Heart right ventricle (tissue), 16 donors: Measurements from ENCODE around the gene ZNF248. TPM values are rescaled to one million over a fixed set of nuclear protein-coding genes. Genes with fewer than 3 reads are reported as not detected.

ENCODE experiments used
- ATAC-seq, 8 donors: fragments of 200-7000 bp; cut with Tn5 transposase; one replicate each; pipeline ENCODE4 v1.9.1; 2020; ENCODE audit warnings: mild to moderate bottlenecking in 8 of 8, moderate library complexity in 8 of 8, moderate number of reproducible peaks in 1 of 8
- DNase-seq, 2 donors: peaks; one replicate each; pipeline ENCODE4 v3.0.0-alpha.2; 2020
- H3K27ac ChIP-seq, 10 donors: fragments of 200-600 bp; sonication (generic) in 2 of 10; one replicate each; pipeline versions ENCODE4 v1.5.0 to v1.8.0; 2020 to 2022; ENCODE audit warnings: mild to moderate bottlenecking in 3 of 10
- H3K27me3 ChIP-seq, 7 donors: fragments of 200-600 bp; one replicate each; pipeline ENCODE4 v1.8.0; 2021 to 2022; ENCODE audit warnings: mild to moderate bottlenecking in 2 of 7
- H3K36me3 ChIP-seq, 9 donors: fragments of 200-600 bp; sonication (generic) in 1 of 9; one replicate each; pipeline versions ENCODE4 v1.5.0 to v1.8.0; 2020 to 2022; ENCODE audit warnings: mild to moderate bottlenecking in 2 of 9
- H3K4me1 ChIP-seq, 9 donors: fragments of 200-600 bp; sonication (generic) in 1 of 9; one replicate each; pipeline versions ENCODE4 v1.5.0 to v1.8.0; 2020 to 2022; ENCODE audit warnings: mild to moderate bottlenecking in 4 of 9
- H3K4me3 ChIP-seq, 10 donors: fragments of 200-600 bp; sonication (generic) in 2 of 10; one replicate each; pipeline versions ENCODE4 v1.5.0 to v1.8.0; 2020 to 2022; ENCODE audit warnings: mild to moderate bottlenecking in 7 of 10, moderate library complexity in 2 of 10
- H3K9me3 ChIP-seq, 11 donors: fragments of 200-600 bp in 10 of 11; sonication (generic) in 2 of 11; one replicate each; pipeline versions ENCODE4 v1.5.0 to v1.8.0; 2013 to 2022; ENCODE audit warnings: mild to moderate bottlenecking in 2 of 11, control low read depth in 1 of 11, moderate library complexity in 1 of 11
- WGBS, 2 donors: extraction: QIAGEN DNeasy Blood & Tissue Kit; methylation state at CpG; one replicate each; pipeline ENCODE4 v1.1.7; 2013; ENCODE audit warnings: inconsistent platforms in 1 of 2; 5-methylcytosine and 5-hydroxymethylcytosine counted together
- intact Hi-C, 10 donors: fragments of 100-400 bp; cut with DNase I; formaldehyde crosslinking; loops; one replicate each; pipeline versions ENCODE4 v1.11.1 to v1.14.2; 2022
- polyA plus RNA-seq, 2 donors: library from polyadenylated mRNA; stranded (reverse); fragments of 200-250 nt; gene quantifications; one replicate each; pipeline ENCODE4 v1.2.3, GENCODE V29; 2013
- total RNA-seq, 10 donors: library from RNA; stranded (reverse); fragmentation: NEBNext Ultra II Directional in 3 of 10; extraction: Animal tissue kit (Norgen Biotek cat#: 25700) in 3 of 10; gene quantifications; one replicate each; pipeline versions ENCODE4 v1.2.1 to v1.2.4, GENCODE V29; 2021 to 2023
- TF ChIP-seq, protein P1 (sequence below), 9 donors: fragments of 200-600 bp; sonication (generic) in 2 of 9; IDR thresholded peaks; one replicate each; pipeline versions ENCODE4 v1.5.0 to v1.8.0; 2021 to 2022; ENCODE audit warnings: antibody characterized with exemption in 9 of 9, mild to moderate bottlenecking in 5 of 9, moderate library complexity in 1 of 9
- donor health status: Arrhythmogenic right ventricular cardiomyopathy.
- donor health status: ischemic (EF 13 %, LVEDD 7.1; RV severe dilation, severe dysfunction).
- donor health status: healthy with polysubstance abuse.
- donor health status: DM: no; HTN: yes; CAD: no.
- donor health status: DM: no; HTN: no; CAD: no.
- donor health status: ischemic (EF 25% LVEDD 6.9; RV normal size, moderate dysfunction).
- donor health status: ischemic (EF 25% LVEDD 5.7; RV mildly dilated, moderate dysfunction).
- donor health status: healthy.
- donor health status: DM: yes; HTN: yes; CAD: no.
- donor health status: Ischemic cardiomyopathy.
- donor health status: ischemic (EF 35%, LVEDD 5.7; RV mildly dilated, moderate dysfunction).
- donor health status: nonischemic (EF 11% LVEDD 7.7; RV severe dilation, severe dysfunction).
- donor health status: DM: yes; HTN: yes; CAD: no.
- donor health status: PGD.
- donor health status: ischemic (EF 29% LVEDD 5.4; RV normal size, mild dysfunction).
- donor health status: nonischemic (EF 23%, LVEDD 6.1; RV moderate dilation, normal function).

Gene ZNF248
- total and polyA plus RNA-seq, 12 donors, result 3.8 to 13.9 (median 8.8) TPM

GRCh38 chr10:37885850-37886249 lies 28.4 kb upstream of the ZNF248 start:
- no peak overlapping the region for H3K27ac ChIP-seq
- H3K36me3 ChIP-seq, result no peaks in the 10 kb centered on the region
- intact Hi-C loops, result loop anchor here in 1 of 10 donors (10.0 kb wide), 1 partner anchor 49 kb away; no protein-coding TSS in a partner anchor
- H3K27me3 ChIP-seq, result no peaks in the 10 kb centered on the region
- ATAC-seq (no peak), DNase-seq (no peak)
- no peak overlapping the region for H3K4me3 ChIP-seq
- TF ChIP-seq, protein P1, sequence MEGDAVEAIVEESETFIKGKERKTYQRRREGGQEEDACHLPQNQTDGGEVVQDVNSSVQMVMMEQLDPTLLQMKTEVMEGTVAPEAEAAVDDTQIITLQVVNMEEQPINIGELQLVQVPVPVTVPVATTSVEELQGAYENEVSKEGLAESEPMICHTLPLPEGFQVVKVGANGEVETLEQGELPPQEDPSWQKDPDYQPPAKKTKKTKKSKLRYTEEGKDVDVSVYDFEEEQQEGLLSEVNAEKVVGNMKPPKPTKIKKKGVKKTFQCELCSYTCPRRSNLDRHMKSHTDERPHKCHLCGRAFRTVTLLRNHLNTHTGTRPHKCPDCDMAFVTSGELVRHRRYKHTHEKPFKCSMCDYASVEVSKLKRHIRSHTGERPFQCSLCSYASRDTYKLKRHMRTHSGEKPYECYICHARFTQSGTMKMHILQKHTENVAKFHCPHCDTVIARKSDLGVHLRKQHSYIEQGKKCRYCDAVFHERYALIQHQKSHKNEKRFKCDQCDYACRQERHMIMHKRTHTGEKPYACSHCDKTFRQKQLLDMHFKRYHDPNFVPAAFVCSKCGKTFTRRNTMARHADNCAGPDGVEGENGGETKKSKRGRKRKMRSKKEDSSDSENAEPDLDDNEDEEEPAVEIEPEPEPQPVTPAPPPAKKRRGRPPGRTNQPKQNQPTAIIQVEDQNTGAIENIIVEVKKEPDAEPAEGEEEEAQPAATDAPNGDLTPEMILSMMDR (IDR thresholded peaks at IDR 0.05), result no peak
- no peaks in the 10 kb centered on the region for H3K4me1 ChIP-seq
- H3K9me3 ChIP-seq, result peaks cover 0 to 16% (median 6%) of the 10 kb centered on the region in 11 donors

DNA sequence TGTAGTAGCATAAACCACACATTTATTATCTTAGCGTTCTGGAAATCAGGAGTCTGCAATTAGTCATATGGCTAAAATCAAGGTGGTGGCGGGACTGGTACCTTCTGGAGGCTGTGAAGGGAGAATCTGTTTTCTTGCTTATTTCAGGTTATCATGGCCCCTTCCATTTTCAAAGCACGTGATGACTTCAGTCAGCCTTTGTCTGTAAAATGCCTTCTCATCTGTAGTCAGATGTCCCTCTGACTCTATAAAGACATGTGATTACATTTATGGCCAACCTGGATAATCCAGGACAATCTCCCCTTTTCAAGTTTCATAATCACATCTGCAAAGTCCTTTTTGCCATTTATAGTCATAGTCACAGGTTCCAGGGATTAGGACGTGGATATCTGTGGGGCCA lies 15.5 kb upstream of the ZNF248 start:
- intact Hi-C loops, result no loop called here
- no peak for ATAC-seq
- H3K9me3 ChIP-seq, result peaks cover 0 to 4% (median 0%) of the 10 kb centered on the region in 11 donors
- no peaks in the 10 kb centered on the region for H3K36me3 ChIP-seq
- DNase-seq, result no peak
- H3K4me1 ChIP-seq, result no peaks in the 10 kb centered on the region
- TF ChIP-seq, protein P1 (IDR thresholded peaks at IDR 0.05), result no peak
- no peak overlapping the region for H3K4me3 ChIP-seq
- 70 to 76% methylated on average over 4 of the region's 4 CpGs for WGBS, 2 donors
- no peak overlapping the region for H3K27ac ChIP-seq
- no peaks in the 10 kb centered on the region for H3K27me3 ChIP-seq

DNA sequence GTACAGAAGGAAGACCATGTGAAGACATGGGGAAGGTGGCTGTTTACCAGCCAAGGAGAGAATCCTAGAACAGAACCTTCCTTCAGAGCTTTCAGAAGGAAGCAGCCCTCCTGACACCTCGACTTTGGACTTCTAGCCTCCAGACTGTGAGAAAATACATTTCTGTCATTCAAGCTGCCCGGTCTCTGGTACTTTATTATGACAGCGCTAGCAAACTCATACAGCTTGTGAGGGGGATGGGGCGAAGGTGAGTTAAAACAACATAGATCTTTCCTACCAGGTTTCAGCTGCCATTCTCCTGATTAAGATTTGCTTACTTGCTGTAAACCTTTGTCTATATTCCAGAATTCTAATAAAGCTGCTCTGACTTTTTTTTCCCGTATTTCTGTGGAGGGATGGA lies 14.9 kb upstream of the ZNF248 start:
- 83% methylated on average over 5 of the region's 5 CpGs for WGBS, 2 donors
- Histone ChIP-seq H3K4me3 (no peak overlapping the region), H3K36me3 (no peaks in the 10 kb centered on the region), H3K9me3 (peaks cover 0 to 4% (median 0%) of the 10 kb centered on the region in 11 donors), H3K27ac (no peak overlapping the region), H3K27me3 (no peaks in the 10 kb centered on the region), H3K4me1 (no peaks in the 10 kb centered on the region)
- ATAC-seq (no peak), DNase-seq (no peak)
- intact Hi-C loops, result no loop called here
- TF ChIP-seq, protein P1 (IDR thresholded peaks at IDR 0.05), result no peak

- Histone ChIP-seq H3K27me3 (no peaks in the 10 kb centered on the region), H3K9me3 (peaks cover 0 to 4% (median 0%) of the 10 kb centered on the region in 11 donors), H3K36me3 (no peaks in the 10 kb centered on the region), H3K27ac (no peak overlapping the region), H3K4me3 (no peak overlapping the region), H3K4me1 (no peaks in the 10 kb centered on the region)
- intact Hi-C loops, result no loop called here
- DNase-seq (no peak), ATAC-seq (no peak)
- WGBS, 2 donors, result 60 to 78% methylated on average over 7 of the region's 7 CpGs
- TF ChIP-seq, protein P1 (IDR thresholded peaks at IDR 0.05), result no peak
Measured at GRCh38 chr10:37871568-37872251, 14.3 kb upstream of the ZNF248 start.
